Ovary (tissue), 9 donors: ENCODE data around the gene SAMD15. TPM values are rescaled to one million over a fixed set of nuclear protein-coding genes. Genes with fewer than 3 reads are reported as not detected.

Experiments used
- DNase-seq, 5 donors: peaks; one replicate each; pipeline ENCODE4 v3.0.0-alpha.2; 2019 to 2020
- H3K27ac ChIP-seq, 2 donors: fragments of 200-600 bp; one replicate each; pipeline versions ENCODE4 v1.5.1 to v1.8.0; 2019 to 2022
- H3K27me3 ChIP-seq: fragments of 200-600 bp; one replicate; pipeline ENCODE4 v1.8.0; 2022
- H3K36me3 ChIP-seq: fragments of 200-600 bp; sonication (generic); one replicate; pipeline ENCODE4 v1.5.1; 2019
- H3K4me1 ChIP-seq: one replicate; pipeline ENCODE4 v1.8.1; 2013; ENCODE audit warnings: mild to moderate bottlenecking, moderate library complexity; ENCODE audit not compliant: insufficient read depth
- H3K4me3 ChIP-seq: fragments of 200-600 bp; sonication (generic); one replicate; pipeline ENCODE4 v1.5.1; 2017
- H3K9me3 ChIP-seq, 2 donors: fragments of 200-600 bp in 1 of 2; sonication (generic) in 1 of 2; one replicate each; pipeline versions ENCODE4 v1.5.1 to v1.8.1; 2013 to 2019; ENCODE audit warnings: mild to moderate bottlenecking in 1 of 2, moderate library complexity in 1 of 2
- EP300 ChIP-seq: sonication (generic); formaldehyde crosslinking; IDR thresholded peaks from one replicate; pipeline ENCODE4 v1.6.1; 2017; ENCODE audit warnings: antibody characterized with exemption
- POLR2A ChIP-seq: fragments of 450-650 bp; IDR thresholded peaks from one replicate; pipeline ENCODE4 v1.6.1; 2017; ENCODE audit warnings: antibody characterized with exemption, mild to moderate bottlenecking, moderate library complexity
- WGBS, 3 donors: extraction: QIAGEN DNeasy Blood & Tissue Kit in 1 of 3; methylation state at CpG; one replicate each; pipeline versions ENCODE4 v1.1.5 to v1.1.7; 2013 to 2017; 5-methylcytosine and 5-hydroxymethylcytosine counted together
- intact Hi-C, 4 donors: fragments of 100-400 bp; cut with DNase I; formaldehyde crosslinking; loops; one replicate each; pipeline versions ENCODE4 v1.11.0 to v1.15.1; 2022 to 2023
- polyA plus RNA-seq, 2 donors: library from polyadenylated mRNA; stranded (reverse); fragments of 200-250 nt in 1 of 2; fragments of 350-450 nt in 1 of 2; fragmentation: Illumina TruSeq in 1 of 2; extraction: RNeasy Lipid Tissue Mini Kit (QIAGEN cat#74804) in 1 of 2; gene quantifications; one replicate each; pipeline ENCODE4 v1.2.3, GENCODE V29; 2013 to 2014
- total RNA-seq, 7 donors: library from RNA; depleted of rRNA in 2 of 7; stranded (reverse); fragments of >200 nt in 2 of 7; fragmentation: NEBNext Ultra II Directional in 3 of 7; extraction: Animal tissue kit (Norgen Biotek cat#: 25700) in 3 of 7; gene quantifications; one replicate each; pipeline versions ENCODE4 v1.1.0 to v1.2.4, GENCODE V29; 2016 to 2023
- TF ChIP-seq, protein P1 (sequence below), 3 donors: fragments of 450-650 bp in 2 of 3; fragments of 200-600 bp in 1 of 3; IDR thresholded peaks; one replicate each; pipeline versions ENCODE4 v1.5.1 to v1.8.0; 2016 to 2022; ENCODE audit warnings: antibody characterized with exemption in 3 of 3, mild to moderate bottlenecking in 1 of 3
- donor health status: DM: no; HTN: no; CAD: no; lungs with moderate emphysema.
- donor health status: DM: no; HTN: no; CAD: no.
- donor health status: Bipolar disorder and iron deficiency.
- donor health status: DM: yes; HTN: yes; CAD: no.
- donor health status: DM: no; HTN: no; CAD: no.
- donor health status: DM: yes; HTN: yes; CAD: no.

The SAMD15 gene
- total and polyA plus RNA-seq, 9 donors, result 0.12 to 3.2 (median 1.4) TPM

DNA sequence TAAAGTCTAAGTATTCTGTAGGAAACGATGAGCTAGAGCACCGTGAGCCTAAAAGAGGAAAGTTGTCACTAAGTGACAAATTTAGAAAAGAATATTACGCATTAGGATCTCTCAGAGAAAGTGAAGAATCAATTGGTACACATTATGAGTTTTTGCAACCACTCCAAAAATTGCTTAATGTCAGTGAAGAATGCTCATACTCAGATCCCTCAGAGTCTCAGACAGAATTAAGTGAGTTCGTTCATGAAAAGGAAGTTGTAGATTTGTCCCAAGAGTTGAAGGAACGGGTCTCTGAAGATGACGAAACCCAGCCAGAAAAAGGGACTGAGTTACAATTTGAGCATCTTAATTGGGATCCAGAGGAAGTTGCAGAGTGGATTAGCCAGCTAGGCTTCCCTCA lies 1.5 kb downstream of the SAMD15 start:
- Histone ChIP-seq H3K27ac (no peak overlapping the region), H3K9me3 (no peaks in the 10 kb centered on the region), H3K4me3 (no peak overlapping the region), H3K36me3 (no peaks in the 10 kb centered on the region), H3K27me3 (no peaks in the 10 kb centered on the region), H3K4me1 (peaks cover 5% of the 10 kb centered on the region)
- no peak for DNase-seq
- 93 to 96% (median 96%) methylated on average over 6 of the region's 6 CpGs for WGBS, 3 donors
- TF ChIP-seq EP300 (no peak), POLR2A (no peak)
- TF ChIP-seq, protein P1, sequence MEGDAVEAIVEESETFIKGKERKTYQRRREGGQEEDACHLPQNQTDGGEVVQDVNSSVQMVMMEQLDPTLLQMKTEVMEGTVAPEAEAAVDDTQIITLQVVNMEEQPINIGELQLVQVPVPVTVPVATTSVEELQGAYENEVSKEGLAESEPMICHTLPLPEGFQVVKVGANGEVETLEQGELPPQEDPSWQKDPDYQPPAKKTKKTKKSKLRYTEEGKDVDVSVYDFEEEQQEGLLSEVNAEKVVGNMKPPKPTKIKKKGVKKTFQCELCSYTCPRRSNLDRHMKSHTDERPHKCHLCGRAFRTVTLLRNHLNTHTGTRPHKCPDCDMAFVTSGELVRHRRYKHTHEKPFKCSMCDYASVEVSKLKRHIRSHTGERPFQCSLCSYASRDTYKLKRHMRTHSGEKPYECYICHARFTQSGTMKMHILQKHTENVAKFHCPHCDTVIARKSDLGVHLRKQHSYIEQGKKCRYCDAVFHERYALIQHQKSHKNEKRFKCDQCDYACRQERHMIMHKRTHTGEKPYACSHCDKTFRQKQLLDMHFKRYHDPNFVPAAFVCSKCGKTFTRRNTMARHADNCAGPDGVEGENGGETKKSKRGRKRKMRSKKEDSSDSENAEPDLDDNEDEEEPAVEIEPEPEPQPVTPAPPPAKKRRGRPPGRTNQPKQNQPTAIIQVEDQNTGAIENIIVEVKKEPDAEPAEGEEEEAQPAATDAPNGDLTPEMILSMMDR (IDR thresholded peaks at IDR 0.05), result no peak
- intact Hi-C loops, result no loop called here

DNA sequence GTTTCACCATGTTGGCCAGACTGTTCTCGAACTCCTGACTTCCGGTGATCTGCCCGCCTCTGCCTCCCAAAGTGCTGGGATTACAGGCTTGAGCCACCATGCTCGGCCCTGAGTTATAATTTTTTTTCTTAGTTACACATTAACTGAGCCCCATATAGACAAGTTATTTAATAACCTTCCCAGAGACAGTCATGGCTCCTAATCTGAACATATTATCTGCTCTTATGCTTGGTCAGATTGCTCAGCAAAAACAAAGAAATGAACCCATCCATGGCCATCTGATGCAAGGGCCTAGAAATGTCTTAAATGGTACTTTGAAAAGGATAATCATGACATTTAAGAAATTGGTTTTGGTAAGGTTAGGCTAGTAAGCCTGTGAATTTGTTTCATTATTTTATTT lies 13.0 kb downstream of the SAMD15 start:
- H3K4me1 ChIP-seq, result no peaks in the 10 kb centered on the region
- H3K27me3 ChIP-seq, result no peaks in the 10 kb centered on the region
- no peaks in the 10 kb centered on the region for H3K36me3 ChIP-seq
- WGBS, 3 donors, result 95 to 97% (median 96%) methylated on average over 4 of the region's 4 CpGs
- no peak overlapping the region for H3K4me3 ChIP-seq
- intact Hi-C loops, result no loop called here
- DNase-seq, result no peak
- H3K9me3 ChIP-seq, result no peaks in the 10 kb centered on the region
- TF ChIP-seq, protein P1 (IDR thresholded peaks at IDR 0.05), result no peak
- TF ChIP-seq POLR2A (no peak), EP300 (no peak)
- H3K27ac ChIP-seq, result no peak overlapping the region

DNA sequence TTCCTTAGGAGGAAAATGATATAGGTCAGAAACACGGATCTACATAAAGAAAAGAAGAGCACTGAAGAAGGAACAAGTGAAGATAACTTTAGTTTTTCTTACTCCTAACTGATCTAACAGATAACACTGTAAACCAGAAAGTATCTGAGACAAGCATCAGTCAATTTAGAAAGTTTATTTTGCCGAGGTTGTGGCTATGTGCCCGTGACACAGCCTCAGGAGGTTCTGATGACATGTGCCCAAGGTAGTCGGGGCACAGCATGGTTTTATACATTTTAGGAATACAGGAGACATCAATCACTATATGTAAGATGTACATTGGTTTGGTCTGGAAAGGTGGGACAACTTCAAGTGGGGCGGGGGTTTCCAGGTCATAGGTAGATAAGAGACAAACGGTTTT lies 23.0 kb downstream of the SAMD15 start:
- WGBS, 3 donors, result 79 to 88% (median 83%) methylated on average over 6 of the region's 6 CpGs
- H3K9me3 ChIP-seq, result no peaks in the 10 kb centered on the region
- no peak overlapping the region for H3K27ac ChIP-seq
- DNase-seq, result no peak
- no peaks in the 10 kb centered on the region for H3K36me3 ChIP-seq
- no peak overlapping the region for H3K4me3 ChIP-seq
- no peaks in the 10 kb centered on the region for H3K27me3 ChIP-seq
- H3K4me1 ChIP-seq, result no peaks in the 10 kb centered on the region
- intact Hi-C loops, result no loop called here
- TF ChIP-seq POLR2A (no peak), EP300 (no peak)
- TF ChIP-seq, protein P1 (IDR thresholded peaks at IDR 0.05), result no peak

DNA sequence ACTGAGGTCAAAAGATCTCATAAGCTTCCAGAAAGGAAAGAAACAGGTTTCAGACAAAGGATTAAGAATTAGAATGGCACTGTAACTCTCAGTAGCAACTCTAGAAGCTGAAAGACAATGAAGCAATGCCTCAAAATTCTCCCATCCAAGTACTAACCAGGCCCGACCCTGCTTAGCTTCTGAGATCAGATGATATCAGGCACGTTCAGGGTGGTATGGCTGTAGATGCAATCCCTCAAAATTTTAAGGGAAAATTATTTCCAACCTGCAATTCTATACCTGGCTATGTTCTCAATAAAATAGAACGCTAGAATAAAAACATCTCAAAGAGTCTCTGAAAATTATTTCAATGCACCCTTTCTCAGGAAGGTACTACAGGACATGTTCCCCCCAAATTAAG lies 26.6 kb downstream of the SAMD15 start:
- intact Hi-C loops, result no loop called here
- 85 to 89% (median 88%) methylated on average over 3 of the region's 3 CpGs for WGBS, 3 donors
- Histone ChIP-seq H3K36me3 (no peaks in the 10 kb centered on the region), H3K4me1 (peaks cover 1% of the 10 kb centered on the region), H3K9me3 (no peaks in the 10 kb centered on the region), H3K4me3 (no peak overlapping the region), H3K27ac (no peak overlapping the region), H3K27me3 (no peaks in the 10 kb centered on the region)
- TF ChIP-seq, protein P1 (IDR thresholded peaks at IDR 0.05), result no peak
- TF ChIP-seq POLR2A (no peak), EP300 (no peak)
- no peak for DNase-seq

DNA sequence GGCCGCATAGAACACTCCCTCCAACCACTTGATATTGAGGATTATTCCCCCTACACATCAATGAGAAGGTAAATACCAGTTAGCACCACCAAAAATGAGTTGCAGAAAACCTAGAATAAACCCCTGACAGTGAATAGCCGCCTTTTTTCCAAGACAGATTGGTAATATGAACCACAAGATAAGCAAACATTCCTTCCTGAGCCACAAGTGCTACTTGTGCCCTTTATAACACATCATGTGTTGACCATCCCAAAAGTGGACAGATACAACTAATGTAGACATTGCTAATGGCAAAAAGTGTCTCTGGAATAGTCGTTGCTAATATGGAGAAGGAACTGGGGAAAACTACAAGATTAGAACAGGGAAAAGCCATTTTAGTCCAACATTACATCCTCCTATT lies 28.9 kb downstream of the SAMD15 start:
- TF ChIP-seq, protein P1 (IDR thresholded peaks at IDR 0.05), result no peak
- no peak for TF ChIP-seq EP300
- TF ChIP-seq POLR2A, result no peak
- intact Hi-C loops, result no loop called here
- H3K27ac ChIP-seq, result no peak overlapping the region
- DNase-seq, result no peak
- WGBS, 3 donors, result 41 to 52% (median 45%) methylated on average over 3 of the region's 3 CpGs
- no peaks in the 10 kb centered on the region for H3K36me3 ChIP-seq
- H3K9me3 ChIP-seq, result no peaks in the 10 kb centered on the region
- H3K27me3 ChIP-seq, result no peaks in the 10 kb centered on the region
- H3K4me1 ChIP-seq, result peaks cover 1% of the 10 kb centered on the region
- no peak overlapping the region for H3K4me3 ChIP-seq
